ENCODE results near the gene CCDC3. TPM values are rescaled to one million over a fixed set of nuclear protein-coding genes. Genes with fewer than 3 reads are reported as not detected.
"Not testable (repeated sequence)": the region's sequence is repeated elsewhere in the genome, so short reads cannot be mapped to it uniquely, and the experiment has no call there.

CCDC3 gene
- 0.15 and 0.27 TPM in 2 replicates for total RNA-seq

DNA sequence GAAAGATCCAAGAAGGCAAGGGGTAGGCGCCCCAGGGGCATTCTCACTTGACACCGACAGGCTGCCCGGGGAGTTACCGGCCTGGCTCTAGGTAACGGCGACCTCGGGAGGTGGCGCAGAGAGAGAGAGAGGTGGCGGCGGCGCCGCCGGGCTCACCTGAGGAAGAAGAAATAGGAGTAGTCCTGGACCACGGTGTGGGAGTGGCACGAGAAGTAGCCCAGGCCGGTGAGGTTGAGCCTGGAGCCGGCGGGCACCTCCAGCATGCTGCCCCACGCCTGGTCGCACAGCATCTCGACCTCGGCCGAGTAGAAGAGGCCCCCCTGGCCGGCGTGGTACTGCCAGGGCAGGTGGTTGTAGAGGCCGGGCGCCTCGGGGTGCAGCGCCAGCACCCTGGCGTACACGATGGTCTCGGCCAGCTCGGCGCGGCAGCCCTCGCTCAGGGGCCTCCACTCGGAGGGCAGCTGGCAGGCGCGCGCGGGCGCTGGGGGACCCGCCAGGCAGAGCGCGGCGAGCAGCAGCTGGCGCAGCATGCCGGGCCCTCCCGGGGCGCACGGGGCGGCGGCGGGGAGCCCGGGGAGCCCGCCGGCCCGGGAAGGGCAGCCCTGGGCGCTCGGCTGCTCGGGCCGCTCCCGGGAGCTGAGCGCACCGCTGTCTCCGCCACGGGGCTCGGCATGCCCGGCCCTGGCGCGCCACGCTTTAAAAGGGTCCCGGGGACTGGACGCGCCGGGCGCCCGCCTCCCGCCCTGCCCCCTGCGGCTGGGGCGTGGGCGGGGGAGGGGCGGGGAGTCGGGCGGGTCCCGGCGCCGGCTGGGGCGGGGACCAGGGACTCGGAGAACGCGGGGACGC, at the start of gene CCDC3:
Gene CCDC3, minus strand, starts transcription at position 673 of the 846 bp plus-strand sequence. Its CDS starts 143 bp downstream, at position 530.
- intact Hi-C loops (cut with micrococcal nuclease): no loop called here

DNA sequence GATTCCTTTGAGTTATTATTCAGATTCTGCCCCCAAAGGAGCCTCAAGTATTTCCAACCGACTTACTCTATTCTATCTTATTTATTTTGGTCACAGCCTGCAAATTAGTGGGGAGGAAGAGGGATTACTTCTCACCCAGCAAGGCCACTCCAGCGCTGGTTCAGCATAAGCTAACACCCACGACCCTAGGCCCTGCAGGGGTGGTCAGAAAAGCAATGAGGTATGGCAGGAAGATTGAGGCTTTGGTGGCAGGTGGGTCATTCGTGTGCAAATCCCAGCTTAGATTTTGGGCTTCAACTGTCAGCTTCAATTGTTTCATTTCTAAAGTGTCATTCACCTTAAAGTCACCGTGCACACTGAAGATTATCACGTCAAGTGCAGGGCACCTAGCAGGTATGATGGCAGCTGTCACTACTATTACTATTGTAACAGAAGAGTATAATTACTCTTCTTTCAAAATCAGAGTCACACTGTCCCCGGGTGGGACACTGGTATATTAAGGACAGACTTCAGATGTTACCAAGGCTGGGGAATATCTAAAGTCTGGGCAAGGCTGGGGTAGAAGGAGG, 49.7 kb upstream of the CCDC3 start:
- intact Hi-C loops (cut with micrococcal nuclease): no loop called here

DNA sequence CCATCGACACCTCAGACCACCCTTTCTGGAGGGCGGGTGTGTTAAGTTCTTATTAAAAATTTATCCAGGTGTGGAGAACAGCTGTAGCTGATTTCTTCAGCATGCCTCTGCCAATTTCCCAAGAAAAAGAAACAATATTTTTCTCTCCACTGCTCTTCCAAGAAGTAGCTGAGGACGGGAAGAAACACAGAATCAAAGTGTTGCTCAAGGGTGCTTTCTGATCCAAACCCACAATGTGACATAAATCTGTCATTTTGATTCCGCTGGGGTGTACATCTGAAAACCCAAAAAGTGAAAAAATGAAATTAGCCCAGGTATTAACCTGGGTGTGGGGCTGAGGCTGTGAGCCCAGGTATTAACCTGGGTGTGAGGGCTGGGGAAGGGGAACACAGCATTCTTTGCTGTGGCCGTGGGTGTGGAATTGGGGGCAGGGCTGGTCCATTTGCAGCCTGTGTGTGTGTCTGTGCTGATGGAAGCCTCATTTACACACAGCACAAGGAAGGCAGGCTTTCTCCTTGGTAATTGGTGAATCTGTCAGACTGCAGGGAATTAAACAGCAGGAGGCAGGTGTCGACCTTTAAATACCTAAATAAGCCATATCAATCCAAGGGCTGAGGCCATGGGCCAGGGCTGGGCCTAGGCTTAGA, 48.4 kb upstream of the CCDC3 start:
- intact Hi-C loops (cut with micrococcal nuclease): no loop called here

DNA sequence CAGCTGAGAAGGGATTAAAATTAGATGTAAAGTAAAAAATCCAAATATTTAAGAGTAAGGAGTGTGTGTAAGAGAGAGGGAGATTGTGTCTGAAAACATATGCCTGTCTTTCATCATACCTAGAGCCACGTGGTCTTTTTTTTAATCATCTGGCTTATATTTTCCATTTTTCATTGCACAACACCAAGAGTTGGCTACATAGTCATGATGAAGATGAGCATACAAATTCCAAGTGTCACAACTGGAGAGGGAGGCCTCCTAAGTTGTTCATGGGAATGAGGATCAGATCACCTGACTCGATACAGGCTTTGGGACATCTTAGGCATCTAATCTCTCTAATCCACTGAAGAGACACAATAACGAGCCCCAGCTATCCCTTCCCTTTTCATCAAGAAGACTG, 47.2 kb upstream of the CCDC3 start:
- intact Hi-C loops (cut with micrococcal nuclease): no loop called here

DNA sequence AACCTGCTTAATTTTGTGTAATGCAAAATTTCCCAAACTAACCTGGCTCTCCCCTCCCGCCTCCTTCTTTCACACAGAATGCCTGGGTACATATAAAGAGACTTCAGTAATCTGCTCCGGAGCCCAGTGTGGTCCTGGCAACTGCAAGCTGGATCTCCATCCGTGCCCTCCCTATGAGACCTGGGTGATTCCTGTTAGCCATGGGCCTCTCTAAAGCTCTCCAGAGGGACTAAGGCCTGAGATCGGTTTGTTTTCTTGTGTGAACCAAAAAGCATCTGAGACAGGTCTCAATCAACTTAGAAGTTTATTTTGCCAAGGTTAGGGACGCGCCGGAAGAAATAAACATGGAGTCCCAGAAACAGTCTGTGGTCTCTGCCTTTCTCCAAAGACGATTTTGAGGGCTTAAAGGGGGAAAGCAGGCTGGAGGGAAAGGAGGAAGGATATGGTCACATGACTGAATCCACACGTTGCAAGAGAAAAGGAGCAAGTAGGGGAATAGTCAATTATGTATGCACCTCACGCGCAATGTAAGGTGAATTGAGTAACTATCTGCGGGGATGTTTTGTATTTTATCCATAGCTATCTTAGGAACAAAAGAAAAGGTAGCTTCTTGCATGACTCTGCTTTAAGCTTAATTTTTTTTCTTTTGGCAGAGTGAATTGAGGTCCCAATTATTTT, 46.2 kb upstream of the CCDC3 start:
- intact Hi-C loops (cut with micrococcal nuclease): no loop called here

DNA sequence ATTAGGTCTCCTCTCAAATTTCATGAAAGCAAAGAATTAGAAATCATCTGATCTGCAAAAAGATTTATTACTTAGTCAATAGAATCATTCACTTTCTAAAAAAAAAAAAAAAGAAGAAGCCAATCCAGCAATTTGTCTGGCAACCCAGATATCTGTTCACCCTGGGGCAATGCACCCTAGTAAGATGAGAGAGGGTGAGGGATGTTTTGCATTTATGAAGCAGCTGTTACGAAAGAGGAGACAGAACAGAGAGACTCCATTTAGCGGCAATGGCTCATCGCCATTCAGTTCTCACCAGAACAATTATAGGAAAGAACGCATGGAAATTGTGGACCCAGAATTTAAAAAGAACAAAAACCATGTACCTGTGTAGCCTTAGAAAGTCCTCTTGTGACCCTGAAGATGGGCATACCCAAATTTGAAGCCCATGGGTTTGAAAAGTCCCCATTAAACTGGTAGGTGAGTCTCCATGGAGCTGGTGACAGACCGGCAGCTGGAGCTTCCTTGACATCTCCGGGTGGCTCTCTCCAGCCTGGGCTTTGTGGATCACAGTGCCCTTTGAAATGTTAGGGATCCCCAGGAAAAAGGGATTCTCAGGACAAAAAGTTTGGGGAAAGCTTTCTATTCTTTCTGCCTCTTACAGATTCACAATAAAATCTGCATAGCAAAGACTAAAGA, 45.5 kb upstream of the CCDC3 start:
- intact Hi-C loops (cut with micrococcal nuclease): no loop called here

DNA sequence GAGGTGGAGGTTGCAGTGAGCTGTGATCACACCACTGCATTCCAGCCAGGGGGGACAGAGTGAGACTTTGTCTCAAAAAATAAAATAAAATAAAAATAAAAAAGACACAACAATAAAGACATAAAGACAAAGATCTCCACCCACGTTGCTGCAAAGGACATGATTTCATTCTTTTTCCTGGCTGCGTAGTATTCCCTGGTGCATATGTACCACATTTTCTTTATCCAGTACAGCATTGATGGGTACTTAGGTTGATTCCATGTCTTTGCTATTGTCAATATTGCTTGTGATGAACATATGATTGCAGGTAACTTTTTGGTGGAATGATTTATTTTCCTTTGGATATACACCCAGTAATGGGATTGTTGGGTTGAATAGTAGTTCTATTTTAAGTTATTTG, 42.0 kb upstream of the CCDC3 start:
- intact Hi-C loops (cut with micrococcal nuclease): no loop called here

DNA sequence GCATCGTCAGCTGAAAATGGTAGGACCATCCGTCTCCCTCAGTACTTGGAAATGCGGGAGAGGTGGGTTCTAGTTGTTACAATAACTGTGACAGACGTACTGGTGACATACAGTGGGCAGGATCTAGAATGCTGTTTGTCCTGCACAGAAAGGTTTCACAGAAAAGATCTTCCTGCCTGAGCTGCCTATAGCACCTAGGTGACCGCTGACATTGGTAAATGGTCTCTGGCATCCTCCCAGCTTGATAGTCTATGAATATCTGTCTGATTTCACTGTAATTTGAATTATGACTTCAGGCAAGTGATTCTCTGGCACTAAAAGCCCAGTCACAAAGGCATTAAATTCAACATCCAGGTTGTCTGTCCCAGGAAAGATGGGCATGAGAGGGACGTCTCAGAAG, 38.2 kb upstream of the CCDC3 start:
- intact Hi-C loops (cut with micrococcal nuclease): no loop called here

DNA sequence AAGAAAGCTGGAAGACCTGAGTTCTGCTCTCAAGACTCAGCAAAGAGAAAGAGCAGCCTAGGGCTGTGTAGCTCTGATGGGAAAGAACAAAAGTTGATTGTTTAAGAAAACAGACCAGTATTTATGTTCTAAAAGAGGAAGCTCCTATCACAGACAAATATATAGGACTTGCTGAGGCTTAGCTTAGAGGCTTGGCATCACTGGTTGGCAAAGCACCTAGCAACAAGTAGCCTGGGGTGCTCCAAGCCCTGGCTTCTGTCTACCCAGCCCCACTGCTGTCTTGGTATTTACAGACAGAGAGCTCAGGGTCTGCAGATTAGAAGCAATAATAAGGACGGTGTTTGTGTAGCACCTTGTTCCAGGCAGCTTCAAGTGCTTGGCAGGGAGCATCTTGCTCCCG, 36.9 kb upstream of the CCDC3 start:
- intact Hi-C loops (cut with micrococcal nuclease): no loop called here

DNA sequence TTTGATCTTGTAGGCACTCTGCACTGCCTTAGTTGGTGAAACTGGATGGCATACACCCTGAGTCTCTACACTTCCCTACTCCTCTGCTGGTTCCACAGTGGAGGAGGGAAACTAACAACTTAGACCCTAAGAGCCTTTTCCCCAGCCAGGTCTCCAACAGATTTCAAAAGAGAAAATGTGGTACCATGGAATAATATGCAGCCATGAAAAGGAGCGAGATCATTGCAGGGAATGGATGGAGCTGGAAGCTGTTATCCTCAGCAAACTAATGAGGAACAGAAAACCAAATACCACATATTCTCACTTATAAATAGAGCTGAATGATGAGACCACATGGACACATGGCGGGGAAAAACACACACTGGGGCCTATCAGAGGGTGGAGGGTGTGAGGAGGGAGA, 36.3 kb upstream of the CCDC3 start:
- intact Hi-C loops (cut with micrococcal nuclease): no loop called here

DNA sequence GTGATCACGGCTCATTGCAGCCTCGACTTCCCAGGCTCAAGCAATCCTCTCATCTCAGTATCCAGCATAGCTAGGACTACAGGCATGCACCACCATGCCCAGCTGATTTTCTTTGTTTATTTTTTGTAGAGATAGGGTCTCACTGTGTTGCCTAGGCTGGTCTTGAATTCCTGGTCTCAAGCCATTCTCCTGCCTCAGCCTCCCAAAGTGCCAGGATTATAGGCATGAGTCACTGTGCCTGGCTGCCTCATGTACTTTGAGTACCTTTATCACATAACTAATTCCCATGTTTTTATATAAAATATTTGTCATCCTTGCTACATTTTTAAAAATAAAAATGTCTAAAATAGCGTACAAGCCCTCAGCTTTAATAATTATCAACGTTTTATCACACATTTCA, 35.3 kb upstream of the CCDC3 start:
- intact Hi-C loops (cut with micrococcal nuclease): no loop called here

DNA sequence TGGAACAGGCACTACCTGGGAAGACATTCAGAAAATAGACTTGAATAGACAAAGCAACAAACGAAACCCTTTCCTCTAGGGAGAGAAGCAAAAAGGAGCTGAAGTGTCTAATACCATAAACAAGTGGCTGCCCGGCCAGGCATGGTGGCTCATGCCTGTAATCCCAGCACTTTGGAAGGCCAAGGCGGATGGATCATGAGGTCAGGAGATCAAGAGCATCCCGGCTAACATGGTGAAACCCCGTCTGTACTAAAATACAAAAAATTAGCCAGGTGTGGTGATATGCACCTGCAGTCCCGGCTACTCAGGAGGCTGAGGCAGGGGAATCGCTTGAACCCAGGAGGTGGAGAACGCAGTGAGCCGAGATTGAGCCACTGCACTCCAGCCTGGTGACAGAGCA, 34.2 kb upstream of the CCDC3 start:
- intact Hi-C loops (cut with micrococcal nuclease): not testable (repeated sequence)

DNA sequence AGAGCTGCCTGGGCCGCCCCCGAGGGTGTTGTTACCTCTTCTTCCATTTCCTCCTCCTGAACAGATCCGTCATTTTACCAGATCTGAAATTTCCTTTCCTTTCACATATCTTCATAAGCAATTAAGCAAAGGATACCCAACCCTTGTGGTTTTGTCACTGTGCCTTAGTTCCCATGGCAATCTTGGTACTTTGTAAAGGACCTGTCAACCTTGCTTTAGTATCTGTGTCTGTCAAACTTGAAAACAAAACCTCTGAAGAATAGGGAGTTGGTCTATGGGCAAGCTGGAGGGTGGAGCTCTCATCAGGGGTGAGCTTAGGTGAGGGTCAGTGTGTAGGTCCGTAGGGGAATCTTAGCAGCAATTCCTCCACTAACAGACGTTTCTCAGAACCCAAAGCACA, 25.4 kb upstream of the CCDC3 start:
- intact Hi-C loops (cut with micrococcal nuclease): no loop called here

DNA sequence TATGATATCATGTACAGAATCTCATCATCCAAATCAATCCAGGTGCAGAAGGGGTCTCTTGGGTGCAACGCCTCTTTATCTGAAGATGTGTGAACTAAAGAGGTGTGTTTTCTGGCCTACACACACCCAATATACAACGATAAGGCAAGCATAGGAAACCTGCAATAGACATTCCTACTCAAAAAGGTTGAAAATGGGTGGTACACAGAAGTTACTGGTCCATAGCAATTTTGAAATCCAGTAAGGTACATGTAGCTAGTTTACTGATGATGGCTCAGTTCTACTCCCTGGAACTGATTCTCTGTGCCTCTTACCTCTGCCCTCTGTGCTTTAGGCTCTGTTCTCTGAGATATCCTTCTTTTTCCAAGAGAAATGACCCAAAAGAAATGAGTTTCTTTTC, 22.2 kb upstream of the CCDC3 start:
- intact Hi-C loops (cut with micrococcal nuclease): no loop called here

DNA sequence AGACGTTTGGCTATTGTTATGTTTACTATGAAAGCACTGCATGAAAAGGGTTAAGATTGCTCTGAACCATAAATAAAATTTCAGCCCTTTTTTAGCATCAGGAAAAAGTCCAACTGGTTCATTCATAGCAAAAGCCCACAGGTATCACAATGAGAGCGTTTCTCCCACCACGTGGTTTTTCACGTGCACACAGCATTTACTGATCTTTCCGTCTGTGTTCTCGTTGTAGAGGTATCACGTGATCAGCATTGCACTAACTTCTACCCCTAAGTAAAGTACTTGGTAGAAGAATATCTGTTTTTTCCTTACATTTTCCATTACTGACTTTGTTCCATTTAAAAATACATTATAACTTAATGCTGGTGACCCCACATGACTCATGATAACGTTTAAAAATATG, 17.8 kb upstream of the CCDC3 start:
- intact Hi-C loops (cut with micrococcal nuclease): no loop called here

DNA sequence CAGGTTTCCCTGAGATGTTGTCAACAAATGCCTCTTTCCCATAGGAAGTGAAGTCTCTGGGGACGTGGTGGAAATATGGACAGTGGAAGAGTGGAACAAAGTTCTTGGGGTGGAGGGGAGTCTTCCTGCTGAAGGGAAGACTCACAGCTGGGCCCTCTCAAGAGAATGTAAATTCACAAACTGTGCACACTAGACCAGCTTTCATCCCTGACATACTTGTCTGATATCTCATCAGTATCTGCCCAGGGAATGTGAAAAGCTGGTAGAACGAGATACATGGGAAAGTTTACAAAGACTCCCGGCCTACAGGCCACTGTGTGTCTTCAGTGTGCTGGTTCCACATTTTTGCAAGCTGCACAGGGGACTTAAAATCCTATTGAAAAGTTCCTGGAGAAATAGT, 16.7 kb upstream of the CCDC3 start:
- intact Hi-C loops (cut with micrococcal nuclease): no loop called here

DNA sequence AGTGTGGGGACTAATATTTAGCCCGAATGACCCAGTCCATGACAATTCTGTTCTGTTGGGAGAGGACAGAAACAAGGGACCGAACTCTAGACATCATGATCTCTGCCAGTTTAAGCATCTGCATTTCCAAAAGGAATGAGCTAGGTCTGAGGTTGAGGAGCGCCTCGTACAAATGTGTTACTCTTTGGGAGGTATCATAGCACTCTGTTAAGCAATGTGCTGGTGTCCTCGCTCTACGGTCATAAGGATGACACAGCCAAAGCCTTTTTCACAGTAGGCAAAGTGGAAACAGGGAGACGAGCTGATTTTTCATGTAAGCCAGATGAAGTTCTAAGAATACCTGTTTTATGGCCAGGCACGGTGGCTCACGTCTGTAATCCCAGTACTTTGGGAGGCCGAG, 15.4 kb upstream of the CCDC3 start:
- intact Hi-C loops (cut with micrococcal nuclease): no loop called here

DNA sequence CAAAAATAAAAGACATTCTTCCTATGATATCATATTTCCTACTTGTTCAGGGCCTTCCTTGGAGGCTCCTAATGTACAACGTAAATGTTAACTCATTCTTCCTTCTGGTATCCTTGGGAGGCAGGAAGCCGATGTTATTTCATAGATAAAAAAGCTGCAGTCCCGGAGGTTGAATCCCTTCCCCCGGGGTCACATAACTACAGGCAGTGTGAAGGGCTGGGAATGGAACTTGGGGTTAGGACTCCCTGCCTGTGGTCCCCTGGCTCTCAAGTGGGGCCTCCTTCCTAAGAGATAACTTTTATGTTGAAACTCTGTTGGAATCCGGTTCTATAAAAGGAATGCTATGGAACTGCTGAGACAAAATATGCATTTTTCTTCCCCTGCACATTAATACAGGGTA, 14.9 kb upstream of the CCDC3 start:
- intact Hi-C loops (cut with micrococcal nuclease): no loop called here

DNA sequence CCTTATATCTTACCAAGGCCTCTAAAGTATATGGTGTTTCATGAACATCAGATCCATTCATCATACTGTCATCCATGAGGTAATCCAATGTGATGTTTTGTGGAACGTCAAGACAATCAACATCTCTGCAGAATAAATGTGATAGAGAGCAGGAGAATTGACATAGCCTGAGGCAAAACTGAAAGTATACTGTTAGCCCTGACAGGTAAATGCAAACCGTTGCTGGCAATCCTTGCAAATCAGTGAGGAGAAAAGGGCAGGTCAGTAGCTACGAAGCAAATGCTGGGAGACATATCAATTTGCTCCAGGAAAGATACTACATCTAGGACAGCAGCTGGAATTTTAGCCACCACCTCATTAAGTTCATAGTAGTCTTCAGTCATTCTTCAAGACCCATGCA, 4.5 kb upstream of the CCDC3 start:
- intact Hi-C loops (cut with micrococcal nuclease): no loop called here

DNA sequence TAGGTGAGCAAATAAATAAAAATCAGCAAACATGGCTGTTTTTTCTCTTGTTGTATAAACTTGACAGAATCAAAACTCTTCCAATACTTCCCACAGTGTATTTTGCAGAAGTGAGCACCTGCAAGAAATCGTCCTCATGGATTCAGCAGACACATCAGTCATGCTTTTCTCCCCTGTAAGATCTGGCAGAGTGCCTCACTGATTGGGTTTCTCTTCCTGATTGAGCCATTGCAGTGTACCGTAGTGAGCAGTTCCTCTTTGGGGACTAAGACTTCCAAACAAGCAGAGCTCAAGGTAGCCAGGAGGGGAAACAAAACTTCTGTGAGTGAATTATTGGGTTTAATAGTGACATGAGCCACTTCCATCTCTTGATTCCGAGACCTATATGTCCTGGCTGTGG, 2.2 kb upstream of the CCDC3 start:
- intact Hi-C loops (cut with micrococcal nuclease): no loop called here

DNA sequence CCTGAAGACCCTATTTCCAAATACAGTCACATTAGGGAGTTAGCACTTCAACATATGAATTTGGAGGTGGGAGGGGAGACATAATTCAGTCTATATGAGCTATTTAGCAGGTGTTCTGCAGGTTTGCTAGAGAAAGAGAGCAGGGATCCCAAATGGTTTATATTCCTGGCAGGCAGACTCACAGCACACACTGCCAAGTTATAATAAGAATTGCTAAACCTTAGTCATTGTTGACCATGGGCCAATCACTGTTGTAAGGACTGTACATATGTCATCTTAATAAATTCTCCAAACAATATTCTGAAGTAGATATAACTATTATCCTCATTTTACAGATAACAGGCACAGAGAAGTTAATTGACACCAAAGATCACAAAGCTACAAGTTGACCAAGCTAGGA, 1.5 kb upstream of the CCDC3 start:
- intact Hi-C loops (cut with micrococcal nuclease): no loop called here

DNA sequence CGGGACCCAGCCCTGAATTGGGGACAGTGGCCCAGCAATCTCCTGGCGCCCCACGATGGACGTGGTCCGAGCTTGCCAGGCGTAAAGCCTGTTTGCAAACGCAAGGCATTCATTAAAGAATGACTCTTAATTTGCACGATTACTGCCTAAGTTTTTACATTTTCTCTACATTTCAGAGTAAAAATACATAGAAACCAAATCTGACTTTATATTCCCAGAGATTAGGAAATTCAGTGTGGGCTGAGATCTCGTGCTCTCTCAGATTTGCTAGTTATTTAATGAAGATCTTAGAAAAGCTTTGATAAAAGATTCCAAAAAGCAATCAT, 337 bp upstream of the CCDC3 start:
- intact Hi-C loops (cut with micrococcal nuclease): no loop called here
